Glomerular visceral epithelial cell (primary cell): ENCODE data around the gene UNC5B.

Experiments
- DNase-seq: peaks from one replicate; pipeline ENCODE4 v3.0.0-alpha.2; 2016; ENCODE audit errors: extremely low spot score

UNC5B gene

DNA sequence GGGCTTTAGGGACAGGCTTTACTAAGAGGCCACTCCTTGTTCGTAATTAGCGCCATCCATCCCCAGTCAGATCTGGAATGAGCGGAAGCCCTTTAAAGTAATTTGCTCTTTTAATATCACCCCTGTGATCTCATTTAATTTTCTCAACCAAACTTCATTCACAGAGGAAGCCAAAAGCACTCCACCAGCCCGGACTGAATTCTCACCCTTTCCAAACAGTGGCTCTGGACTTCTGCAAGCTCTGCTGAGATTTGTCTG is 43.1 kb downstream of the UNC5B start:
- DNase-seq = no peak

DNA sequence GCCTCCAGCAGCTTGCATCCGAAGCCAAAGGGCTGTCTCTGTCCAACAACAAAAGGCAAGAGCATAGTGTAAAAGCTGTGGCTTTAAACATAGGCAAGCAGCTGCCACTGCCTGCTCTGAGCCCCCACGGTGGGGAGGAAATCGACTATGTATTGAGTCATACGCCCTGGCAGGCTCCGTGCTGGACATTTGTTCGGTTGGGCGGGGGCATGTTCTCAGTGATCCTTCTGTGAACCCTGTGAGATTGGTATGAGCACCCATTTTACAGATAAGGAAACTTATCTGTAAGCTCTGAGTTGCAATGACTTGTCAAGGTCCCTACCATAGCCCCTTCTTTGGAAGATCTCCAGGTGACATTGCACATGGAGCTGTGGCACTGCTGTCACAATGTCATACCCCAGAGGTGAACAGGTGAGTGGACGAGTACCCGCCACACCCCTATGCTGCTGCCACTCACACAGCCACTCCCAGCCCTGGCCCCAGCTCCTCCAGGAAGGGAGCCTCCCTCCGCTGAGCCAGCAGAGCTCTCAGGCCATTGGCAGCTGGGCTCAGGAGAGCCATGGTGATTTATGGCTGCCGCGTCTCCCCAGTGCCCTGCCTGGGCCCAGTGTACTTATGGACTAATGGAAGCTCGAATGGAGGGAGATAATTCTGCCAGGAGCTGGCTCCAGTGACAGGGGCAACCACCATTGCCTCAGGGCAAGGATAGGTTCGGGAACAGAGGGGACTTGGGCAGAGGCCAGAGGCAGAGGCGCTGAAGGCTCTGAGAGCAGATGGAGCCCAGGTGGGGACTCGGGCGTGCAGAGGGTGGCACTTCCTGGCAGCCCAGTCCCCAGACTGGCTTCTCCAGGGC is 43.7 kb downstream of the UNC5B start:
- no peak for DNase-seq

DNA sequence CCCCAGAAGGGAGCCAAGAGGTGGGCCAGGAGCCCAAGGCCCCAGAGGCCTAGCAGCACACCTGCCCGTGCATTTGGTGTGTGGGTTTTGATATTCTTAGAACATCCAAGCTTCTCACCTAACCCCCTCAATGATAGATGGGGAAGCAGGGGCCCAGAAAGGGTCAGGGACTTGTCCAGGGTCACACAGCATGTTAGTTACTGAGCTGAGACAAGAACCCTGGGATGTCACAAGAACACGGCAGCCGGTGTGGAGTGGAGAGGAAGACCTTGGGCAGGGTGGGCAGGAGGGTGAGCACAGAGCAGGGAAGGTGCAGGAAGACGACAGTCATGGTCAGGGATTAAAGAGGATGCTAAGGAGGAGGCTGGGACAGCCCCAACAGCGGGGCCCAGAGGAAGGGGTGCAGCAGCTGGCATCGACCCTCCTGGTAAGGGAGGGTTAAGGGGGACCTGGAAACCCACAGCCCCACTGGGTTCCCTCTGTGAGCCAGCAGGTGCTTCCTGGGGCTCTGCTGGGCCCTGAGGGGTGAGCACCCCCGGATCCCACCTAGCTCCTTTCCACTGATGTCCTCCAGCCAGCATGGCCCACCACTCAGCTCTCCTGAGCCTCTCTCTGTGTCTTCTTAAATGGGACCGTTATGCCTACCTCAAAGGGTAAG is 44.4 kb downstream of the UNC5B start:
- no peak for DNase-seq

DNA sequence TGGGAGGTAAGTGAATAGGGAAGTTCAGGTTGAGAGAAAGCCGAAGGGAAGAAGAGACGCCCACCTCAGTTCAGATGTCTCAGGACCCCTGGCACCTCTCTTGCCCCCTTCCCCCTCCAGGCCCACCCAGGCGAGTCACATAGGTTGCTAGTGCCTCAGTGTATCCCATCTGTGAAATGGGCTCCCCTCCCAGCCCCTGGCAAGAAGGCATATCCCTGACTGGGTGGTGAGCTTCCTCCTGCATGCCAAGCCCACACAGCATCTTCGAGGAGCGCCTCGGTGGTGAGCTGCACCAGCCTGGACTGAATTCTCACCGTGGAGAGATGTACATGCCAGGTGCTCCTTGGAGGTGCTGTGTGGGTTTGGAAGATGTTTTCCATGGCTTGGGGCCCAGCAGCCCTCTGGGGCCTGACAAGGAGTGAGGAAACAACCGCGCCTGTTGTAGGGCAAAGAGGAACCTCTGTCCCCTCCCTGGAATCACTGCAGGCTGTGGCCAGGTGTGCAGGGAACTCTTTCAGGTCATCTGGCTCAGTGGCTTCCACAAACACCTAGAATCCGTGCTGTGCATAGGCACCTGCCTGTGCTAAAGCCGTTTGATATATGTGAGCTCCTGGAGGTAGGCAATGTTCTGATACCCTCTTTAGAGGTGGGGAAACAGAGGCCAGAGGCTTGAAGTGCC is 45.1 kb downstream of the UNC5B start:
- no peak for DNase-seq

DNA sequence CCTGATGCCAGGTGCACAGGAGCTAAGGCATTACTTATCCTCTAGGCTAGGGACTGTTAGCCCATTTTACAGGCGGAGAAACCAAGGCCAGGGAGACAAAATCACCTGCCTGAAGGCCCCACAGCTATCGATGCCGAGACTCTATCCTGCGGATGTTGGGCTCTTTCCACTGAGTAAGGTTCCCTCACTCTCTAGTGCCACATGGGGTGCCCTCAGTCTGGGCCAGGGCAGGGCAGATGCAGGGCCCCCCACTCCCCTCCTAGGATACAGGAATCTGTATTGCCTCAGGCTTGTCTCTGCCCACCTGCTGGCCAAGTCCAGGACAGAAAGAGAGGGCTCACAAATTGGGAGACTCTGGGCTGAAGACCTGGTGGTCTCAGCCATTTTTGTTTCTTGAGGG is 45.7 kb downstream of the UNC5B start:
- DNase-seq = no peak

DNA sequence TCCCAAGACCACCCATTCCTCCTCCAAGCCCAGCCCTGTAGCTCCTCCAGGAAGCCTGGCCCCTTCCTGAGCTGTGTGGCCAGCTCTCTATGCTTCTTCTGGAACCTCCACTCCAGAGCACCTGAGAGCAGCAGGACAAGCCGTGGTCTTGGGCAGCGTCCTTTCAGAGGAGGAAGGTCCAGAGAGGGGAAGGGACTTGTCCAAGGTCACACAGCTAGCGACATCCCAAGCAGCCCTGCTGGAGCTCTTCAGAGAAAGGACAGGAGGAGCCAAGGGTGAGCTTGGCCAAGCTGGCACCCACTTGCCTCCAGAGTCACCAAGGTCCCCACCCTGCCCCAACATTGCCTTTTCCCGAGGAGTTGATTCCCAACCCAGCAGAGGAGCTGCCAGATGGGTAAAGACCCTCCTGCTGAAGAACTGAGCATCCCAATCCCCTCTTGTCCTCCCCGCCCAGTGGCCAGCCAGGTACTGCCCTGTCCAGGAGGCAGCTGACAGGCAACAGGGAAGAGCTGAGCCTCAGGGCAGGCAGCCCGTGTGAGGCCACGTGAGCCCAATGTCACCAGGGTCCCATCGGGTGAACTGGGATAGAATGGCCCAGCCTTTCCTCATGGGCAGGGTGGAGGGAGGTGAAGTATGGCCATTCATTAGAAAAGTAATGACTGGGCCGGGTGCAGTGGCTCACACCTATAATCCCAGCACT is 46.2 kb downstream of the UNC5B start:
- DNase-seq = no peak

DNA sequence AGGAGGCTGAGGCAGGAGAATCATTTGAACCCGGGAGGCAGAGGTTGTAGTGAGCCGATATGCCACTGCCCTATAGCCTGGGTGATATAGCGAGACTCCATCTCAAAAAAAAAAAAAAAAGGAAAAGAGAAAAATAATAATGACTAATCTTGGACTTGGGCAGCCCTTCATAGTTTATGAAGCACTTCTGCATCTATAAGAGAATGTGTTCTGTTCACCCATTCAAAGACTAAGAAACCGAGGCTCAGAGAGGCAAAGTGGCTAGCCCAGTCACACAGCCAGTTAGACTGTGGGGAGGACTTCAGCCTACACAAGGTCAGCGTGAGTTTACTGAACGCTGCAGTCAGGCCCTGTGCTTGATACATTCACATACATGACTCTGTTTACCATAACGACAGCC is 46.9 kb downstream of the UNC5B start:
- no peak for DNase-seq

DNA sequence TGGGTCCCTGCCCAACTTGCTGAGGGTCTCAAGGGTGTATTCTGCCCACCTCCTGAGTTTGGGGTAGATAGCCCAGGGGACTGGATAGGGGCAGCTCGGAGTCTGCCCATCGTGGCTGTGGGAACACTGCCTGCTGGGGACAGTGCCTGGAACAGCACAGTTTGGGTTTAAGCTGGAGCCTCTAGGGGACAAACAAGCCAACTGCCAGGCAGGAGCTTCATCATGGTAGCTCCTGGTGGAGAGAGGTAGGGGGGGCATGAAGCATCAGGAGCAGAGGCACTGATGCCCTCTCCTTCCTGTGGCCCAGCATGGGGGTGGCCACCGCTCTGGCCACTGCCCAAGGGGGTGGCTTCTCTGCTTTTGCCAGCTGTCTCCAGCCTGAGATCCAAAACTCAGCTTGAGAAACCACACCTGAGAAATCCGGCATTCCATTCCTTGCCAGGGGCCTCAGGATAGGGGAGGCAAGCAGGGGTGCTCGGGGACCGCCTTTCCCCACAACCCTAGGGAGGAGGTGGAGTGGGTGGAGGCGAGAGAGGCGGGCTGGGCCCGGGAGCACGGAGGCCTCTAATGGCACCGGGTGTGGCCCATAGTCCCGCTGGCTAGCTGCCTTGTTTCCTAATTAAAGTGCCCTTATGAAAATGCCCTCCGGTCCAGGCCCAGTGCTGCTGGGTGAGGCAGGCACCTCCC is 47.6 kb downstream of the UNC5B start:
- no peak for DNase-seq

DNA sequence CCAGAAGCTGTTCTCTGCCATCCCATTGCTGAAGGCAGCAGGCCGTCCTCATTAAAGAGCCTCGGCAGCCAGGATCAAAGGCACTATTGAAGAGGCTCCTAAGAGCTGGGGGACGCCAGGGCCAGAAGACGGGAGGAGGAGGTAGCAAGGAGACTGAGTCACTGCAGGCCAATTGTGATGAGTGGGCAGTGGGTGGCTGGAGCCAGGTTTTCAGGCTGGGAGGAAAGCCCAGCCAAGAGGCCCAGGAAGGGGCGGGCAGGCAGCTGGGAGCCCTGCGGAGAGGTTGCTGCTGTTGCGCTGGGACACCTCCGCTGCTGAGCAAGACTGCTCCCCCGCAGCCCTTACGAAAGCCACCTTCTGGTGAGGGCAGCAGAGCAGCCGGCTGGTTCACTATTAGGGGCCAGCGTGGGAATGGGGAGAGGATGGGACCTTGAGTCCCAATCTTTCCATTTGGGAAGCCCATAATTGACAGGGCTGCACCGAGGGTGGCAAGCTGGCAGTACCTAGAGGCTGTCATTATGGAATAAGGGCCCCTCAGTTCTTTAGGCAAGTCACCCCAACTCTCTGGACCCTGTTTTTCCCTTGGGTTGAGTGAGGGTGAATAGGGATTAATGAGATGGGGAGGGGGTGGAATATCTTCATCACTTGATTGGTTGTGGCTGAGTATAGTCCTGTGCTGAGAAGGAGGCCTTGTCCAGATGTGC is 48.4 kb downstream of the UNC5B start:
- no peak for DNase-seq

DNA sequence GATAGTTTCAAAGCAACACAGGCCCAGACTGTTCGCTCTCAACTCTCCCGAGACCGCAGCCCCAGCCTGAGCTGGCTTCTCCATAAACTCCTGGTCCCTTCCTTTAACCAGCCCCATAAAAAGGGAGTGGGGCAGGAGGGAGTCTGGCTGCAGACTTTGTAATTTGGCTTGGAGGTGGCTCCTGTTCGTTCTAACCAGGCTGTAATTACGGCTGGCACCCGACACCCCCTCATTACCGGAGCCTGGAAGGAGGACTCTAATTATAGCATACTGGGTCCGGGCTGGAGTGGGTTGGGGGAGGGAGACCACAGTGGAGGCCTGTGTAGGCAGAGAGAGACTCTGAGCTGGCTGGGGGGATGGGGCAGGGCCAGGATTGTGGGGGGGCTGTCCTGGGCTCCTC is 49.7 kb downstream of the UNC5B start:
- no peak for DNase-seq

DNA sequence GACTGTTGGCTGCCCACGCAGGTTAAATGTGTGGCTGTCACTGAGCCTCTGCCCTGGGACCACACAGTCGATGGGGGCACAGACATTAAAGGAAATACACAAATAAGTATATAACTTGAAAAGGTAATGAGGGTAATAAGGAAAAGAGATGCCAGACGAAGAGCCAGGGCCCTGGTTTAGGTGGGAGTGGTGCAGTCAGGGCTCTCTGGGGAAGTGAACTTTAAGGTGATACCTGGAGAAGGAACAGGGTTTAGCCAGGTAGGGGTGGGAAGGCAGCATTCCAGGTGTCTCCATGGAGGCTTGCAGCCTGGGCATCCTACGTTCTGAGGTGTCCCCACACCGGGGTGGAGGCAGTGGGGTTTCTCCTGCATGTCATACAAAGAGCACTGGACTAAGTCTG is 50.4 kb downstream of the UNC5B start:
- no peak for DNase-seq

DNA sequence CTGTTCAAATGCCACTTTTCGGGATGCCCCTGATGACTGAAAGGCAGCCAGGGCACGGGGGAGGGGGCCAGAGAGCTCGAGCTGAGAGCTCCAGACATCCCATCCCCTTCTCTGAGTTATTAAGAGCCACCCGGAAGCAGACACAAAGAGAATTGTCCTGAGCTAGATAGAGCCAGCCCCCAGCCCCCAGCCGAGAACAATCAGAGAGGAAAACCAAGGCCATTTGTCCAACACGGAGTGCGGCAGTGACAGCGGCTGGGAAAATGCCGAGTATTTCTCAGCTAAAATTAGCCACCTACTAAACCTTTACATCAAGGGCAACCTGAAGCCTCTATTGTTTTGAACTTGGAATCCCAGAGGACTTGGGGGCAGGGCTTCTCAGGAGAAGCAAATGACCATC is 51.0 kb downstream of the UNC5B start:
- DNase-seq = no peak

DNA sequence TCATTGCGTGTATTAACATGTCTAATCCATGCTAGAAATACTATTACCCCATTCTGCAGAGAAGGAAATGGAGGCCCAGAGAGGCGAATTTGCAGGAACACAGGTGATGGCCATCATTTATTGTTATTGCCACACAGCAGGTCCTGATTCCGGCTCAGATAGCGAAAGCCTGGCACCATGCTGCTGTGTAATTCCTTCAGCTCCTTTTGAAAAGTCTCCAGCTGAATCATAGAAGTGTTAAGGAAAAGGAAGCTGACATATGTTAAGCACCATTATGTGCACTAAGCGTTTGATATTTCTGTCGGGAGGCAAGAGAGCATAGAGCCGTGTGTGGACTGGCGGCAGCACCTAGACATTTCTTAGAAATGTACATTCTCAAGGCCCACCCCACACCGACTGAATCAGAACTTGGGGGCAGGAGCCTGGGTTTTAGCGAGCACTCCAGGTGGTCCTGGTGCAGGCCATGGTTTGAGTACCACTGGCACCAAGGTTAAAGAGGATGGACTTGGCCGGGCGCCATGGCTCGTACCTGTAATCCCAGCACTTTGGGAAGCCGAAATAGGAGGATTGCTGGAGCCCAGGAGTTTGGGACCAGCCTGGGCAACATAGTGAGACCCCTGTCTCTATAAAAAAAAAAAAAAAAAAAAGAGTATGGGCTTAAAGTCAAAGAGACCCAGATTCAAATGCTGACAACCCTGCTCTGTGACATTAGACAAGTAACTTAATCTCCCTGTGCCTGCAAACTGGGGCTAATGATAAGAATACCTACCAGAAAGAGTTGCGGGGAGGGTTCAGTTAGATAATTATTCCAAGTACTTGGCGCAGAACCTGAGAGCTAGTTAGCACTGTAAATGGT is 52.2 kb downstream of the UNC5B start:
- DNase-seq = no peak

DNA sequence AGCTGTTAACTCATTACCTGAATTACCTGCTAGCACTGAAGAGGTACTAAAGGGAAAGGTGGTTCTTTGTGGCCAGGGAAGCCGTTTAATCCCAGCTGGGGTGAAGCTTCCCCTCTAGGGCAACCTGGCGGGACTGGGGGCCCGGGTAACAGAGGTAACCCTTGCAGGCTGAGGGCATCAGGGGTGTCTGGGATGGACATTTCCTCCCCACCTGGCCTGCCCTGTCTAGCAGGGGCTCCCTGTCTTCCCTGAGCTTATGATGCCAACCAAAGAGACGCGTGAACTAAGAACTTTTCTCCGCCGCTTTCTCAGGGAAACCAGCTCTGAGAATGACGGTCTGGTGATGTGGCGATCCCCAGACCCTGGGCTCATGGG is 52.8 kb downstream of the UNC5B start:
- no peak for DNase-seq

DNA sequence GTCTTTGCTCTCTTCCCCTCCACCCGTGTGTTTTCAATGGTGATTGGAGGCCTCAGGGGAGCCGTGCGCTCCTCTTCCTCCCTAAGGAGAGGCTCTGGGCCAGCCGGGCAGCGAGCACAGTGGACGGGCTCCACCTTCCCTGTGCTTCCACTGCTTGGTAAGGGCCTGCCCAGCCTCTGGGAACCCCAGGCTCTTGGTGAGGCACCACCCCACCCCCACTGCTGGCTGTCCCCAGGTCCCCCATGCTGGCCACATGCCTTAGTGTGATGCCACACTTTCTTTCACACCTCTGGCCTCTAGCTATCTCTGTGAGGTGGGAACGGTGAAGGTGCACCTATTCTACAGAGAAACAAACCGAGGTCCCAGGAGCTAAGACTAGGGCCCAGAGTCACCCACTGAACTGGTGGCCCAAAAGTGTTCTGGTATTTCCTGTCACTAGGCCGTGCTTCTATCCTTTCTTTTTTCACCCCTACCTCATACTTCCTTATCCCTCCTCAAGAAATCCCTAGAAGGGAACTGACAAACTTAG is 53.3 kb downstream of the UNC5B start:
- no peak for DNase-seq

DNA sequence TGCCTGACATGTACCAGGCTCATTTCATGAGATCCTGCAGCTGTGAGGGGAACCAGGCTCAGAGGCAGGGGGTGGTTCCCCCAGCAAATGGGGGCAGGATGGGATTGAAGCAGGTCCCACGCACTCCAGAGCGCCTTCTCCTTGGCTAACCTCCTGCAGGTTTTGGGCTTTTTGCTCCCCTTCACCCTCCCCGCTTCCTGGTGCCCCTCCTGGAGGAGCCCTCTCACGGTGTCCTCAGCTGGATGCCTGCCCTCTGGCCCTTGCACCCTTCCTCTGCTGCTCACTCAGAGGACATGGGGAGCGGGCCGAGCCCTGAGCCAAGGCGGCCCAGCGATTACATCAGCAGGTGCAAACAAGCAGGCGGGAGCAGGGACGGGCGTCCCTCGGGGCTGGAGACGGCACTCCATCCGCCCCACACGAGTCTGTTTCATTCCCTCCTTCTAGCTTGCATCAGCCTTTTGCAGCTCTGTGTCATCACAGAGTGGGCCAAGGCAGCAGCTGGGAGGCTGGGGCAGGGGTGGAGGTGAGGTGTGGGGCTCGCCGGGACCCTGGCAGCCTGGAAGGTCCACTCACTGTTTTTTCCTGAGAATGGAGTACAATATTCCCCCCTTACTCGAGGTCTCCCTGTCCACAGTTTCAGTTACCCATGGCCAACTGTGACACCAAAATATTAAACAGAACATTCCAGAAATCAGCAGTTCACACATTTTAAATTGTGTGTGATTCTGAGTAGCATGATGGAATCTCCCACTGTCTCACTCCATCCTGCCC is 54.0 kb downstream of the UNC5B start:
- no peak for DNase-seq

DNA sequence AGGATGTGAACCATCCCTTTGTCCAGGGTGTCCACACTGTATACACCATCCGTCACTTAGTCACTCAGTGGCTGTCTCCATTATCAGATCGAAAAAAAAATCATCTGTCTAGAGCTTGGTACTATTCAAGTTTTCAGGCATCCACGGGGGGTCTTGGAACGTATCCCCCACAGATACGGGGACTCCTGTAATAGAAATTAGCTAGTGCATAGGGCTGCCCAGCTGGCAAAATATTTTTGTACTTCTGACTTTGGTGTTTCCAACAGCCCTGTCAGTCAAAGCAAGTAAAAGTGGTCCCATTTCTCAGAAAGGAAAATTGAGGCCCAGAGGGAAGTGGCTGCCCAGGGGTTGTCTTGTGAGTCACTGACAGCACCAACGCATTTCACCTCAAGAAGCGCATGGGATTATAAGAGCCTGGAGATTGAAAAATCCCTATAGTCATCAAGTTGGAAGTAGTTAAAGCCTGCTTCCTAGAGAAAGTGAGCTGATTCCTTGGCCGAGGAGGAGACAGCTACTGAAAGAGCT is 54.6 kb downstream of the UNC5B start:
- DNase-seq = no peak

DNA sequence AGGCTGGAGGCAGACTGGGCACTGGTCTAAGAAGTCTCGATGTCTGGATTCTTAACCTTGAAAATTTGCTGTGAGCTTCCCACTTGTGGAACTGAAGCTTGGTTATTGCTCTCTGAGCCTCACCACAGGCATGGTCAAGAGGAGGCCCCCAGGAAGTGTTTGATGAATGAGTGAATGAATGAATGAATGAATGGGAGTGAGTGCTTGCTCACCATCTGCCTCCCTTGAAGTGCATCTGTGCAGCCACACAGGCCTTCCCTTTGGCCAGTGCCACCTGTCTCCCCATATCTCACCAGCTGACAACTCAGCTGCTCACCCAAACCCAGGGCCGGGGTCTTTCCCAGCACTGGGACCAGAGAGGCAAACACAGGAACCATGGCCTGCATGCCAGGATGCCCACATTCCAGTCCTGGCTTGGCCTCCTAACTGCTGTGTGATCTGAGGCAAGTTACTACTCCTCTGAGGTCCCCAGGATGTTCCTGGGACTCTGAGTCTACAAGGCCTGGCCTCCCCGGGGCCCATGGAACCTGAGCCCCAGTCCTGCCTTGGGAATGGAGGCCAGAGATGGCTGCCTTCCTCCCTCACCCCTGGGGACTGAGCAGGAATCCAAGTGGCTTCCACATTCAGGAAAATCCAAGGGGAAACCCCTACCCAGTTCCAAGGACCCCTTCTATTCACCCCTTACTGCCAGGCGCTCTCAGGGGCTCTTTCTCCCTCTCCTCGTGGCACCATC is 55.3 kb downstream of the UNC5B start:
- DNase-seq = no peak
